Epithelial cell of proximal tubule (primary cell): ENCODE data around the gene OPN3. TPM values are rescaled to one million over a fixed set of nuclear protein-coding genes. Genes with fewer than 3 reads are reported as not detected.
A peak's percentile ranks its signal among the peaks of the same experiment; 100 is the strongest.

ENCODE experiments used
- DNase-seq: peaks from one replicate; pipeline ENCODE4 v3.0.0-alpha.2; 2011; ENCODE audit warnings: low read depth
- H3K4me3 ChIP-seq: 2 replicates; pipeline ENCODE4 v1.5.1; 2011; ENCODE audit warnings: low read depth, mild to moderate bottlenecking, low read length
- total RNA-seq: library from RNA; depleted of rRNA; stranded (reverse); fragments of >200 nt; gene quantifications from 2 replicates; pipeline ENCODE4 v1.2.3, GENCODE V29; 2015
- TF ChIP-seq, protein P1 (sequence below): conservative IDR thresholded peaks from 2 replicates; pipeline ENCODE4 v1.5.1; 2012; ENCODE audit warnings: low read depth, mild to moderate bottlenecking, low read length

The OPN3 gene
- total RNA-seq, 1 donor from 2014 or later = 66.2 TPM

DNA sequence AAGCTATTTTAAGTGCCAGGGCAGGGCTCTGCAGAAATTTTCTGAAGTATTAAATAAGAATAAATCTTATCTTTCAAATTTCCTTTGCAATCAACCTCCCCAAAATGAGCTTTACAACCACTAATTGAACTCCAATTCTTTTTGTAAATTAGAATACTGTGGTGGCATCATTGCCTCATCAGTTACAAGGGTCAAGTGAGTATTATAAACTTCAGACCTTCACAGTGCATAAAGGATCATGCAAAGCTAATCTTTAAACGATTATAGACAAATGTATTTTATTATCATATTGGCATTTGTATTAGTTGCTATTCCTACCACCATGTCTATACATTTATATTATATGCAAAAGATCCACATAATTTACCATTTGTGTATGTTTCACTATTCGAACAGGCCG is 7.2 kb downstream of the OPN3 start:
- TF ChIP-seq, protein P1, sequence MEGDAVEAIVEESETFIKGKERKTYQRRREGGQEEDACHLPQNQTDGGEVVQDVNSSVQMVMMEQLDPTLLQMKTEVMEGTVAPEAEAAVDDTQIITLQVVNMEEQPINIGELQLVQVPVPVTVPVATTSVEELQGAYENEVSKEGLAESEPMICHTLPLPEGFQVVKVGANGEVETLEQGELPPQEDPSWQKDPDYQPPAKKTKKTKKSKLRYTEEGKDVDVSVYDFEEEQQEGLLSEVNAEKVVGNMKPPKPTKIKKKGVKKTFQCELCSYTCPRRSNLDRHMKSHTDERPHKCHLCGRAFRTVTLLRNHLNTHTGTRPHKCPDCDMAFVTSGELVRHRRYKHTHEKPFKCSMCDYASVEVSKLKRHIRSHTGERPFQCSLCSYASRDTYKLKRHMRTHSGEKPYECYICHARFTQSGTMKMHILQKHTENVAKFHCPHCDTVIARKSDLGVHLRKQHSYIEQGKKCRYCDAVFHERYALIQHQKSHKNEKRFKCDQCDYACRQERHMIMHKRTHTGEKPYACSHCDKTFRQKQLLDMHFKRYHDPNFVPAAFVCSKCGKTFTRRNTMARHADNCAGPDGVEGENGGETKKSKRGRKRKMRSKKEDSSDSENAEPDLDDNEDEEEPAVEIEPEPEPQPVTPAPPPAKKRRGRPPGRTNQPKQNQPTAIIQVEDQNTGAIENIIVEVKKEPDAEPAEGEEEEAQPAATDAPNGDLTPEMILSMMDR = no peak
- H3K4me3 ChIP-seq = no peak overlapping the region
- DNase-seq = no peak

DNA sequence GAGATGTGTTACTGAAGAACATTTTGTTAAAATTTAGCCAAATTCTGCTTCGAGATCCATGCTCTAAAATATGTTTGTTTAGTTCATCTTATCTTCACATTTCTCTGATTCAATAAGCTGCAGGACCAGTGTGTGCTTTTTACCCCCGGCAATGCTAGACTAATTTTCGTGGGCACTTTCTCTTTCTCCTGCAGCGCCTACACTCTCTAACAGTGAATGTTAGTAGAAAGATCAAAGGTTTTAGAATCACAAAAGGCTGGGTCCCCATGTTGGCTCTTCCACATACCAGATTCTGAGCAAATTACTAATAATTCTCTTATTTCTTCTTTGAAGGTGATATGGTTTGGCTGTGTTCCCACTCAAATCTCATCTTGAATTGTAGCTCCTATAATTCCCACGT is 8.5 kb downstream of the OPN3 start:
- H3K4me3 ChIP-seq = no peak overlapping the region
- TF ChIP-seq, protein P1 = no peak
- no peak for DNase-seq

DNA sequence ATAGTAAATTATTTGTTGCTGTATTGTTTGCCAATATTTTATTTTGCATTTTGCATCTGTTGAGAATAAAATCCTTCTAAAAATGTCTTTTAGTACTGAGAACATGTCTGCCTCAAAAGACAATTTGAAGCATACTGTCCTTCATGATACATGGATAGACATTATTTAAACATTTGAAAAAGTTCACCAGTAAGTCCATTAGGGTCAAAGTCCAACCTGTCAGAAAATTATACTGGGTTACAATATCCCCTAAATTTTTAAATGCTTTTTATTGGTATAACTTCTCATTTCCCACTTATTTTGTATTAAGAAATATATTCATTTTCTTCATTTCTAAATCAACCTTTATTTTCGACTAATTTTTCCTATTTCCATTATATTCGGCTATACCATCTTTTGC is 9.3 kb downstream of the OPN3 start:
- TF ChIP-seq, protein P1 = no peak
- H3K4me3 ChIP-seq = no peak overlapping the region
- DNase-seq = no peak

DNA sequence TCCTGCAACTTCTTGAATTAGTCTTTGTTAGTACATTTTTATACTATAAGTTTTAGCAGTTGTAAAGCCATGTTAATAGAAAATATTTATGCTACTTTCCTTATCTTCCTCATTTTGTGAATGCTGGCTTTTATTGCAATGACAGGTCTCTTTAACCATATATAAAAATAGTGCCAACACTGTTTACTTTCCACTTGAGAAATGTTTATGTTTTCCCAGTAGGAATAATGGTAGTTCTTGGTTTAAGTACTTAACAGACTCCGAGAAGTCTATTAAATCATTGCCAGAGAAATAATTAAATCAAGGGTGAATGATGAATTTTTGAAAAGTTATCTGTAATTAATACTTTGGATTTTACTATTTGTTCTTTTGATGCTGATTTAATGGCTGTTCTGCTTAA is 9.7 kb downstream of the OPN3 start:
- TF ChIP-seq, protein P1 = no peak
- H3K4me3 ChIP-seq = no peak overlapping the region
- no peak for DNase-seq

DNA sequence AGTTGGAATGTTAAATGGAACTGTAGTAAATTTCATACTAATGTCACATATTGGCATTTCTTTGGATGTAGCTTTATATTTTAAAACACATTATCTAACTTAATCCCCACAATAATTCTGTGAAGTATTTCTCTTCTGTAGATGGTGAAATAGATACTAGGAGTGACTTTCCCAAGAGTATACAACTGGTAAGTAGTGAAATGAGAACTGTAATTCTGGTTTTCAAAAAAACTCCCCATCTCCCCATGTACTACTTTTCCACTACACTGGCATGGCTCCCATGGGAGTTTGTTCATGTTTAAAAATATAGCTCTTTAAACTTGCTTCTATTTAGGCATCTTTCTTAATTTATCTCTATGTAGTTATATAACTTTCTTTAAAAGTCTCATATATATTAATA is 10.2 kb downstream of the OPN3 start:
- TF ChIP-seq, protein P1 = no peak
- DNase-seq = no peak
- H3K4me3 ChIP-seq = no peak overlapping the region

DNA sequence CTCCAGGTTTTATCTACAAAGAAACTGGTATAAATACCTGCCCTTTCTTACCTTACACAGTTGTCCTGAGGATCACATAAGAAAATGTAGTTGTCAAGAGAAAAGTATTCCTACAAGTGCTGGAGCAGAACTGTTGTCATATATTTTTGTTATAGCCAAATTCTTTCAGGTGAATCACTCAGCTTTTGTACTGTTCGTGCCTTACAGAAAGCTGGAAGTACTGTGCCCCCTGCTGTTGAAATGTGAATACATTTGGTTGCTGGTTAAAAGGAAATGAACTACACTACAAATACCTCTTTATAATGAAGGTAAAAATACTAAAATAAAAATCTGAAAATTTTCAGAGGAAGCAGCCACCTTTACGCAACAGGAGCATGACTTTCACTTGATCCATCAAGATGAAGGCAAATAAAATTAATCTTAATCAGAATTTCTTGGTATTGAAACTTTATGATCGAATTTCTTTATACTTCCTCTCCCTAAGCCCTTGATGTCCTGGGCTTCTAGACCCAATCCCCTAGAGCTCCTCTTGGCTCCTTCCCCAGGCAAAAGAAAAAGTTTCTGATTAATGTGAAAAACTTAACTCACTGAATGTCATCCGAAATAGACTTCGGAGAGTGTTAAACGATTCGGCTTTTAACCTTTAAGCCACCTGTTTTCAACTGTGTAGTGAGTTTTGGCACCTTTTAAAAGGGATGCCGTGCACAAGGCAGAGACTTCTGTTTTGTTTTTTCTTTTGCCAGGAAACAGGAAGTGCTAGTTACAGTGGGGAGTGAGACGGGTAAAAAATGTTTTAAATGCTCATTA is 12.5 kb downstream of the OPN3 start:
- H3K4me3 ChIP-seq = no peak overlapping the region
- TF ChIP-seq, protein P1 = peak; percentile 79
- peak; percentile 74 for DNase-seq

DNA sequence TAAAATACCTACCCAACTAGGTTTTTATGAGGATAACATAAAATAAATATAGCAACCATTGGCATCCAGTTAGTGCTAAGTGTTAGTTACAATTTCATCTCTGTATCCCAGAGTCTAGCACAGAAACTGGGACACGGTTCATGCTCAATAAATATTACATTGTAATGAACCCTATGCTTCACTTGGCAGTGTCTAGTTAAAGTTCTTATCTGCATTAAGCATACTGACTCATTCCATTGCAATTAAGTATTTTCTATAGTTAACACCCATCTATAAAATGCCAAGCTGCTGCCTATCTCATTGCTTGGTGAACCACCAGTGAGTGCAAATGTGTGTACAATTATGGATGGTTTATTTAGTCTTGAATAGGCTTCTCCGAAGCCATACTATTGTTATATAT is 15.2 kb downstream of the OPN3 start:
- DNase-seq = no peak
- TF ChIP-seq, protein P1 = no peak
- H3K4me3 ChIP-seq = no peak overlapping the region
